Measurements from ENCODE around the gene STK33. TPM values are rescaled to one million over a fixed set of nuclear protein-coding genes. Genes with fewer than 3 reads are reported as not detected.

Gene STK33
- polyA plus RNA-seq, 1 of the 3 experiments (the other 2 are of a cell fraction): 12.3 TPM

GRCh38 chr11:8355416-8355742 is 238.6 kb downstream of the STK33 start:
- POLR2A ChIA-PET: interaction anchor here (1.0 to 1.6 kb wide), 4 partner anchors 13 to 516 kb away, joined by 3 read pairs; no protein-coding TSS in a partner anchor
- no peaks in the 10 kb centered on the region for H3F3A ChIP-seq (replicated peaks; ENCODE audit: insufficient read depth)

More at GRCh38 chr11:8355416-8355742, 238.6 kb downstream of the STK33 start:
- no peaks in the 10 kb centered on the region for H3K9me2 ChIP-seq
- H3K9me3 ChIP-seq: no peaks in the 10 kb centered on the region
- H3K27ac ChIP-seq (ENCODE audit: low read depth in 2 of 2, low read length in 1 of 2): peak overlapping the region in 1 of 2 experiments; percentile 91; a peak in 2 of 4 replicates
- peaks cover 0 to 52% of the 10 kb centered on the region in 2 experiments; a peak in 1 of 4 replicates for H3K4me1 ChIP-seq (ENCODE audit: control insufficient read depth in 1 of 2, insufficient read depth in 2 of 2, low read depth in 1 of 2, low read length in 1 of 2)
- 91% methylated on average over 4 of the region's 5 CpGs for WGBS (ENCODE audit: low lambda C conversion rate)
- H3K36me3 ChIP-seq (replicated peaks in 1 of 2; ENCODE audit: control insufficient read depth in 1 of 2, insufficient read depth in 2 of 2, low read length in 1 of 2): no peaks in the 10 kb centered on the region
- no peak overlapping the region for H3K4me2 ChIP-seq
- no peak for DNase-seq
- no peak overlapping the region for H3K9ac ChIP-seq
- no peaks in the 10 kb centered on the region for H3K79me2 ChIP-seq (ENCODE audit: insufficient read depth)
- no peaks in the 10 kb centered on the region; the same call in 1 of the 2 replicates for H3K27me3 ChIP-seq (ENCODE audit: insufficient read depth)
- TF ChIP-seq TAF1 (IDR thresholded peaks at IDR 0.05; ENCODE audit: borderline replicate concordance, low read depth, low read length) (no peak), USF1 (IDR thresholded peaks at IDR 0.05; ENCODE audit: borderline replicate concordance, low read depth) (no peak), EZH2phosphoT487 (IDR thresholded peaks at IDR 0.05; ENCODE audit: borderline replicate concordance, low read depth) (no peak), SMC3 (IDR thresholded peaks at IDR 0.05; ENCODE audit: low read depth, low read length) (no peak), FOXJ3 (CRISPR knock-in tag; IDR thresholded peaks at IDR 0.05) (no peak), MEF2A (IDR thresholded peaks at IDR 0.05; ENCODE audit: borderline replicate concordance, low read depth) (no peak), TCF12 (IDR thresholded peaks at IDR 0.05) (no peak), YY1 (IDR thresholded peaks at IDR 0.05; ENCODE audit: low read depth) (no peak), RCOR1 (IDR thresholded peaks at IDR 0.05; ENCODE audit: low read length) (no peak), USF2 (IDR thresholded peaks at IDR 0.05; ENCODE audit: borderline replicate concordance, low read depth, low read length) (no peak), ZBTB33 (IDR thresholded peaks at IDR 0.05; ENCODE audit: borderline replicate concordance, low read depth) (no peak), TEAD4 (IDR thresholded peaks at IDR 0.05; ENCODE audit: borderline replicate concordance, insufficient read depth) (no peak), EP300 (IDR thresholded peaks at IDR 0.05; ENCODE audit: borderline replicate concordance in 1 of 2, low read depth in 1 of 2, low read length in 1 of 2) (no peak), RAD21 (IDR thresholded peaks at IDR 0.05; ENCODE audit: low read length) (no peak), CHD2 (IDR thresholded peaks at IDR 0.05; ENCODE audit: low read length, partially characterized antibody) (no peak), RXRA (IDR thresholded peaks at IDR 0.05; ENCODE audit: borderline replicate concordance, low read depth) (no peak), REST (IDR thresholded peaks at IDR 0.05; ENCODE audit: low read depth, low read length) (no peak), FOSL2 (IDR thresholded peaks at IDR 0.05; ENCODE audit: borderline replicate concordance, low read depth) (no peak), GATA2 (CRISPR knock-in tag; IDR thresholded peaks at IDR 0.05) (no peak)
- H3K4me3 ChIP-seq (ENCODE audit: low read depth in 2 of 2, low read length in 1 of 2): no peak overlapping the region
- CTCF ChIA-PET: interaction anchor here (0.7 to 3.2 kb wide), 20 partner anchors 10 to 466 kb away, joined by 3 to 21 read pairs (median 6); partner anchors contain the start of gene LMO1
- no peak overlapping the region for H2AFZ ChIP-seq (ENCODE audit: low read depth)
- no peaks in the 10 kb centered on the region for H4K20me1 ChIP-seq (ENCODE audit: insufficient read depth)
